ENCODE data around the gene ADCY7. TPM values are rescaled to one million over a fixed set of nuclear protein-coding genes. Genes with fewer than 3 reads are reported as not detected.

The ADCY7 gene
- polyA plus RNA-seq, 3 donors: 3.5 to 10.9 (median 5.3) TPM

GRCh38 chr16:50263060-50263909 lies 3.1 kb upstream of the ADCY7 start:
- 77 to 83% (median 82%) methylated on average over 16 of the region's 16 CpGs for WGBS, 3 donors
- H3K27ac ChIP-seq (ENCODE audit: low read depth, low read length): no peak overlapping the region

DNA sequence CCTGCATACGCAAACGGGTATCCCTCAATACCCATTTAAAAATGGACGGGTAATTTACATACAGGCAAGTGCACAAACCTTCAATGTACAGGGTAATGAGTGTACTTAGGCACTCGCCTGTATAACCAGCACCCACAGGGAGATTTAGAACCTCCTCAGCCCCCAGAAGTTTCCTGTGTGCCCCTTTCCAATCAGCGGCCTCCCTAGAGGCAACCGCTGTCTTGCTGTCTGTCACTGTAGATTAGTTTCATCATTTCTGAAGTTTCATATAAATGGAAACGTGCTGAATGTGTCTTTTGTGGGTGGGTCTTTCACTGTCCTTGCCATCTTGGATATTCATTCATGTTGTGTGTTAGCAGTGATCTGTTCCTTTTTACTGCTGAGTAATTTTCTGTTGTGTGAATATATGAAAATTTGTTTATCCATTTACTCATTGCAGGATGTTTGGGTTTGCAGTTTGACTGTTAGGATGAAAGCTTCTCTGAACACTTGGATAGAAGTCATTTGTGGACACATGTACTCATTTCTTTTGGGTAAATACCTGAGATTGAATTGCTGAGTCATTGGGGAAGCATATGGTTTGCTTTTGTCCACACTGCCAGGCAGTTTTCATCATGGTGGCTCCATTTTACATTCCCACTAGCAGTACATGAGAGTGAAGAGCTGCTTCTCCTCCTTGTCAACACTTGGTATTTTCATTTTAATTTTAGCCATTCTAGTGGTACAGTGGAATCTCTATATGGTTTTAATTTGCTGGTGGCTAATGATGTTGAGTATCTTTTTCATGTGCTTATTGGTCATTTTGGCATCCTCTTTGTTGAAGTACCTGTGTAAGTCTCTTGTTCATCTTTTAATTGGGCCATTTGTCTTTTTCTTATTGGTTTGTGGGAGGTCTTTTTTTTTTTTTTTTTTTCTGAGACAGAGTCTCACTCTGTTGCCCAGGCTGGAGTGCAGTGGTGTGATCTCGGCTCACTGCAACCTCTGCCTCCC lies 2.1 kb upstream of the ADCY7 start:
- no peak overlapping the region for H3K27ac ChIP-seq (ENCODE audit: low read depth, low read length)
- 80 to 84% (median 80%) methylated on average over 7 of the region's 8 CpGs for WGBS, 3 donors

DNA sequence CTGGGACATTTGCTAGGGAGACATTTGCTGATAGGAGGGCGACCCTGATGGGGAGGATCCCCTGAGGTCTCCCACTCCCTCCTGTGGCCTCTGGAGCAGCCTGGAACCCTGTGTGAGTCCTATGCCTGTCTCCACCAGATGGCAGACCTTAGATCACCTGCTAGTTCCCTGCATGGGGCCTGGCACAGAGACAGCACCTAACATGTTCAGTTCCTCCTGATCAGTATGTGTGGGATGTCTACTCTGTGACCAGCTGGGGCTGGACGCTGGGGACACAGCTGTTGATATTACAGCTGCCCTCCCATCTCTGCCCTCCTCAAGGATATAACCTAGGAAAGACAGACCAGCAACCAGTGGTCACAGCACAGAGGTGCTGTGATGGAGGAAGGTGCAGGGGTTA lies 1.1 kb upstream of the ADCY7 start:
- no peak overlapping the region for H3K27ac ChIP-seq (ENCODE audit: low read depth, low read length)
- WGBS, 3 donors: 52 to 66% (median 62%) methylated on average over 2 of the region's 2 CpGs

DNA sequence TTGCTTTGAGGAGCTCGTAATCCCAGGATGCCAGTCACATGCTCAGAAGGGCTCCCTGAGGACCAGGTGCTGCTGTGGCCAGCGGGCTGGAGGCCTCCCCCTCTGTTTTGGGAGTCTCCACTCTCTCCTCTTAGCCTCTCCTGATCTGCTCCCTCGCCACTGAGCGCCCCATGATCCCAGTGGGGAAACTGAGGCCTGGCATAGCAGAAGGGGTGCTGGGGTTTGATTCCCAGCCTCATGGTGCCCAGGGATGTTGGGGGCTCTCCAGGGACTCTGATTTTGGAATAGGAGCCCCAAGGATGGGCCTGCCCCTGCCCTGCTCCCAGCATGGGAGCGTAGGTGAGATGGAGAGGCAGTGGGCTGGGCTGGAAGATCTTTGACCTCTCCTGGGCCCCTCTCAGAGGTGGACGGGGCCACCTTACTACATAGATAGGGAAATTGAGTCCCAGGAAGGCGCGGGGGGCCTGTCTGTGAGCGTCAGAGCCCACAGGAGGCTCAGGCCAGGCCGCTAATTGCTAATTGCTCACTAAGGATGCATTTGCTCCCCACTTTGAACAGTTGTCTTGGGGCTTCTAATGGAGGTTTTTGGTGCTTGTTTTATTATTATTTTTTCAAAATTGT lies 525 bp upstream of the ADCY7 start:
- WGBS, 3 donors: 84 to 88% (median 88%) methylated on average over 10 of the region's 10 CpGs
- no peak overlapping the region for H3K27ac ChIP-seq (ENCODE audit: low read depth, low read length)

DNA sequence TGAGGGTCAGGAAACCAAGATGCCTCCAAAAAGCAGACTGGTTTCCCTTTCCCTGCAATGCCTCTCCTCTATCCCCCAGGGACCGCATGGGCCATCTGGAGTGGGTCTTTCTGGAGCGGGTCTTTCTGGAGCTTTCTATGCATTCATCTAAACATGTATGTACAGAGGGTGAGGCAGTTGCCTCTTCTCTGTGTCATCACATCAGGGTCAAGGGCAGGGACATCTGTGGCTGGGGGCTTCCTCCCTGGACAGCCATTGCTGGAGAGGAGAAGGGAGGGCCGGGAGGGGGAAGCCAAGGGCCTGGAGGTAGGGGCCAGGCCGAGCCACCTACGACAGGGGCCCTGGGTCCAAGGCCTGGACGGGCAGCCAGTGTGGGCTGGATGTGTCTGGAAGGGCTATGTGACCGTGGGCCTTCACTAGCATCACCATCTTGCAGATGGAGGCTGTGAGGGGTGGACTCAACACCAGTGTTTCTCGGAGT lies 840 bp downstream of the ADCY7 start:
- H3K27ac ChIP-seq (ENCODE audit: low read depth, low read length): no peak overlapping the region
- 69 to 87% (median 71%) methylated on average over 8 of the region's 8 CpGs for WGBS, 3 donors

DNA sequence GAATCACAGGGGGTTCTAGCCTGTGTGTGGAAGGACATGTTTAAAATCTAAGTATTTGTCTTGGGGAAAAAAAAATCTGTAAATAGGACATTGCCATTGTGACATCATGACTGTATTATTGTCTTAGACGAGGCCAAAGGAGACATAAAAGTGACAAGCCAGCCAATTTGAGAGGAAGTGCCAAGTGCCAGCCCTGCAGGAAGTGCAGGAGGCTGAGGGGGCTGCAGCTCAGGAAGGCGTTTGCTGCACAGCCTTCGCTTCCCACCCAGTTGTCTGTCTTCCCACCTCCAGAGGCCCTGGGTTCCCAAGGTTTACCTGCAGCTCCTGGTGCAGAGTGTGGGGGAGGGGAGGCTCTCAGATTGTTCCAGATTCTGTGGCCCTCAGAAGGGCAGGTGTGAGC lies 1.3 kb downstream of the ADCY7 start:
- H3K27ac ChIP-seq (ENCODE audit: low read depth, low read length): no peak overlapping the region
- 41 to 73% (median 41%) methylated on average over 3 of the region's 3 CpGs for whole genome bisulfite sequencing, 3 donors

GRCh38 chr16:50268352-50268751 lies 2.0 kb downstream of the ADCY7 start:
- 76 to 88% (median 88%) methylated on average over 5 of the region's 5 CpGs for WGBS, 3 donors
- no peak overlapping the region for H3K27ac ChIP-seq (ENCODE audit: low read depth, low read length)

GRCh38 chr16:50269061-50269705 lies 2.8 kb downstream of the ADCY7 start:
- no peak overlapping the region for H3K27ac ChIP-seq (ENCODE audit: low read depth, low read length)
- WGBS, 3 donors: 91 to 95% (median 94%) methylated on average over 13 of the region's 13 CpGs

DNA sequence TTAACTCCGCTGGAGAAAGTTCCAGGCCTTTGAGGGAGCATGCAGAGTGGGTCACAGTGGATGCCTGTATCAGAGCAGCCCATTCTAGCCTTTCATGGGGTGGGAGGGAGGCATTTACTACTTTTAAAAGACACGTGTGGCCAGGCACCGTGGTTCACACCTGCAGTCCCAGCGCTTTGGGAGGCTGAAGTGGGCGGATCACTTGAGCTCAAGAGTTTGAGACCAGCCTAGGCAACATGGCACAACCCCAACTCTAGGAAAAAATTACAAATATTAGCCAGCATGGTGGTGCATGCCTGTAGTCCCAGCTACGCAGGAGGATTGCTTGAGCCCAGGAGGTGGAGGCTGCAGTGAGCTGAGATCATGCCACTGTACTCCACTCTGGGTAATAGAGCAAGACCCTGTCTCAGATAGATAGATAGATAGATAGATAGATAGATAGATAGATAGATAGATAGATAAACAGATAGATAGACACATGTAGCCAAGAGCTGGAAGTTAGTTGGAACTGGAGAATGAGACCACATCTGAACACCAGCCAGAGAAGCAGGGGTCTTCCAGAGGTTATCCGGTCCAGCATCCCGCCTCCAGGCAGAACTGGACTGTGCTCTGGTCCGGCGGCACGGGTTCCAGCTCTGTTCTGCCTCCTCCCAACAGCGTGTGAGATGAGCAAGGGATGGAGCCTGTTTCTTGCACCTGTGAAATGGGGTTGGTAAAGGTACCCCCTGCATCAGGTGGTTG lies 3.6 kb downstream of the ADCY7 start:
- no peak overlapping the region for H3K27ac ChIP-seq (ENCODE audit: low read depth, low read length)
- WGBS, 3 donors: 75 to 93% (median 84%) methylated on average over 12 of the region's 12 CpGs

DNA sequence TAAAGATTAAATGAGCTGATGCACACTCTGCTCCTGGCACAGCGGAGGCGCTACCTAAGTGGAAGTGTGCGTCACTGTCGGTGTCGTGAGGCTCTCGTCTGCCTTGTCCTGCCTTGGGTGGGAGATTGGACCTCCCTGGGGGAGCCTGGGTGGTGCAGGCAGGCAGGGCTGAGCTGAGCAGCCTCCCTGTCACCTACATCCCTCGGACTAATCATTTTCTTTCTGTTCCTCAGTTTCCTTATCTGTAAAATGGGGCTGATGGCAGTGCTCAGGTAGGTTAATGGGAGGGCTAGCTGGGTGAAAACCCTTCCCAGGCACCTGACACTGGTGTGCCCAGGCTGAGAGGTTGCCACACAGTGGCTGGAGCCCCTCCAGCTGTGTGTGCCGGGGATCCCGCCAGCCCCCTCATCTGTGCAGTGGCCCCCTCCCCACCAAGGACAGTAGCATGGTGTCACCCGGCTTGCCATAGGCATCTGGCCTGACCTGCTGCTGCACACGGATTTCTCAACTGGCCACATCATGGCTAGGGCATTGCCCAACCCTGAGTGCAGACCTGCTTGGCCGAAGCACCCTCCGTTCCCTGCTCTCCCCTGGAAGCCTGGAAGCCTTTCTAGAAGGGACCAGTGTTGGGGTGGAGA lies 4.3 kb downstream of the ADCY7 start:
- no peak overlapping the region for H3K27ac ChIP-seq (ENCODE audit: low read depth, low read length)
- 76 to 89% (median 80%) methylated on average over 13 of the region's 13 CpGs for WGBS, 3 donors

DNA sequence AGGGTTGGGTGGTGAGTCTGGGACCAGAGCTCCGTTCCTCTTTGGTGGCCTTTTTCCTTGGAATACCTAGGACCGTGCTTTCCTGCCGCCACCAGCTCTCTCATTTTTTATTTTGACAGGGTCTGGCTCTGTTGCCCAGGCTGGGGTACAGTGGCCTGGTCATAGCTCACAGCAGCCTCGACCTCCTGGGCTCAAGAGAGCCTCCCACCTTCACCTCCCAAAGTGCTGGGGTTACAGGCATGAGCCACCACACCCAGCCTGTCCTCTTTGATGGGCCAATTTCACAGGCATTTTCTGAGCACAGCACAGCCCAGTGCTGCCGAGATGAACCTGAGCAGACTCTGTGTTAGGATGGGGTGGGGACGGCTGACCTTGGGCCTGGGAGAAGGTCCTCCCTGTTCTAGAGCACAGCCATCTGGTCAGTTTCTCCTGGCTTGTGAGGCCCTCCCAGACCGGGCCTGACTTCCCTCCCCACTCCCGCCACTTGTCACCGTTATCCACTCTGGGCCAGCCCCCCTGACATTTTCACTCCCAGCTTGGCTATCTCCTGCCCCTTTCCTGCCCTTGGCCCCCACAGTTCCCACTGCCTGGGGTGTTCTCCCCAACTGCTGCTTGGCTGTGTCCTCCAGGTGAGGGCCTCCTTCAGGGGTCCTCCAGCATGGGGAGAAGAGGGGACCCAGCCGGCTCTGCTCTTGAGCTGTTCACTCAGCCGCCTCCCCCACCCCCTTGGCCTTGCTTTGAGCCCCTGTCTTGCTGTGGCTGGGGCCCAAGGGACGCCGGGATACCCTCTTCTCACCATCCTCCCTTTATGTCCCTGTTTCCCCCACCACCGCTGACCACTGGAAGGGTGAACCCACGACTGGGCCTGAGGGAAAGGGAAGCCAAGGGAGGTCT lies 5.0 kb downstream of the ADCY7 start:
- WGBS, 3 donors: 69 to 76% (median 74%) methylated on average over 14 to 15 of the region's 15 CpGs
- H3K27ac ChIP-seq (ENCODE audit: low read depth, low read length): no peak overlapping the region

GRCh38 chr16:50272111-50272571 lies 5.8 kb downstream of the ADCY7 start:
- H3K27ac ChIP-seq (ENCODE audit: low read depth, low read length): no peak overlapping the region
- WGBS, 3 donors: 53 to 87% (median 64%) methylated on average over 7 of the region's 7 CpGs

GRCh38 chr16:50272687-50273381 lies 6.5 kb downstream of the ADCY7 start:
- no peak overlapping the region for H3K27ac ChIP-seq (ENCODE audit: low read depth, low read length)
- WGBS, 3 donors: 92 to 96% (median 92%) methylated on average over 5 of the region's 5 CpGs

DNA sequence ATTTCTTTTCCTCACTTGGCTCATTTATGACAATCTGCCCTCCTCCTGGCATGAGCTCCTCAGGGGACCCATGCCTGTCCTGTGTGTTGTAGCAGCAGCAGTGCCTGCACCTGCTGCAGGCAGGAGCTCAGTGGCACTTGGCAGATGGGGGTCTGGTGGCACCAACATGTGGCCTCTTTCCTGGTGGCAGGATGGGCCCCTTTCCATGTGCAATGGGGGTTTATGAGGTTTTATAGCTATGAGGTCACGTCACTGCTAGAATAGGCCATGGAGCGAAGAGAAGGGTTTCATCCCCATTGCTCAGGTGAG lies 7.0 kb downstream of the ADCY7 start:
- H3K27ac ChIP-seq (ENCODE audit: low read depth, low read length): no peak overlapping the region
- WGBS, 3 donors: 74 to 93% (median 82%) methylated on average over 2 of the region's 2 CpGs

DNA sequence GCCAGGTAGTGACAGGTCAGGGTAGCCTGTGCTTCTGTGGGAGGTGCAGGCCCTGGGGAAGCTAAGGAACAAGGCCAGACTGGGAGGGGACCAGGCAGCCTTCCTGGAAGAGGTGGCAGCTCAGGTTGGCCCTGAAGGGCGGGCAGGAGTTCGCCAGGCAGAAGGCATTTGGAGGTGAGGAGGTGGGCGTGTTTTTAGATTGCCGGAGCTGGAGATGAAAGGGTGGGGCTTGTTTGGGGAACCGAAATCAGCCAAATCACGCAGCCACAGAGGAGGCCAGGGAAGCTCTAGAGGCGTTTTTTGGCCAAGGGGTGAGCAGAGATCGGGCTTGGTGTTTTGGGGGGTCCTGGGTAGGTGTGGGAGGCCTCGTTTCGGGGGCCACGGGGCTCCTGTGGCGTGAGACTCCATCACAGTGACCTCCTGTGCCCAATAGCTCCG lies 7.6 kb downstream of the ADCY7 start:
- WGBS, 3 donors: 41 to 73% (median 54%) methylated on average over 13 of the region's 13 CpGs

More for the DNA sequence above, 7.6 kb downstream of the ADCY7 start:
- H3K27ac ChIP-seq (ENCODE audit: low read depth, low read length): no peak overlapping the region
